IMR-90 (cell line): ENCODE data around the gene GEMIN2. TPM values are rescaled to one million over a fixed set of nuclear protein-coding genes. Genes with fewer than 3 reads are reported as not detected.
"Not testable (repeated sequence)": the region's sequence is repeated elsewhere in the genome, so short reads cannot be mapped to it uniquely, and the experiment has no call there.

Experiments
- ATAC-seq: fragments of 200-7000 bp; cut with Tn5 transposase; 2 replicates; pipeline ENCODE4 v1.9.1; 2020; ENCODE audit warnings: low read depth, mild to moderate bottlenecking, moderate library complexity
- BruUV-seq: library from RNA; stranded (reverse); fragments of 400-500 nt; replicated peaks from 2 replicates; lab custom pipeline; 2021; lab: Mats Ljungman, UMichigan
- CTCF ChIA-PET: fragments of 300-600 bp; formaldehyde crosslinking; extraction: SDS; loops from one replicate; lab custom pipeline; 2021; ENCODE audit warnings: antibody characterized with exemption; lab: Yijun Ruan, JAX
- POLR2A ChIA-PET: fragments of 300-600 bp; sonication (Branson Sonifier 250); formaldehyde crosslinking; loops from one replicate; lab custom pipeline; 2022; ENCODE audit warnings: antibody characterized with exemption; ENCODE audit not compliant: unreplicated experiment; lab: Charles Lee
- DNase-seq: peaks from one replicate; pipeline ENCODE4 v3.0.0; 2013
- H2AFZ ChIP-seq: replicated peaks from 2 replicates; pipeline ENCODE3; 2013; ENCODE audit warnings: low read length, mild to moderate bottlenecking; ENCODE audit not compliant: poor library complexity
- H2AK5ac ChIP-seq: 2 replicates; pipeline ENCODE4 v1.6.1; 2013; ENCODE audit warnings: low read depth, low read length, inconsistent platforms
- H2AK9ac ChIP-seq: replicated peaks from 2 replicates; pipeline ENCODE3; 2013; ENCODE audit warnings: mild to moderate bottlenecking, low read depth, low read length, moderate library complexity; ENCODE audit not compliant: poor library complexity
- H2BK120ac ChIP-seq: 2 replicates; pipeline ENCODE4 v1.6.1; 2013; ENCODE audit warnings: low read depth, low read length, inconsistent platforms
- H2BK15ac ChIP-seq: 3 replicates; pipeline ENCODE4 v1.6.1; 2013; ENCODE audit warnings: low read depth, low read length, inconsistent platforms
- H2BK20ac ChIP-seq: 2 replicates; pipeline ENCODE4 v1.6.1; 2013; ENCODE audit warnings: low read depth, mild to moderate bottlenecking, inconsistent platforms, low read length, moderate library complexity
- H2BK5ac ChIP-seq: 2 replicates; pipeline ENCODE4 v1.6.1; 2013; ENCODE audit warnings: mild to moderate bottlenecking, low read depth, low read length, inconsistent platforms; ENCODE audit not compliant: poor library complexity, severe bottlenecking
- H3K14ac ChIP-seq: replicated peaks from 2 replicates; pipeline ENCODE4 v1.6.1; 2013; ENCODE audit warnings: low read depth, low read length, inconsistent platforms
- H3K18ac ChIP-seq: 2 replicates; pipeline ENCODE4 v1.6.1; 2013; ENCODE audit warnings: low read depth, low read length, control low read depth
- H3K23ac ChIP-seq: 2 replicates; pipeline ENCODE4 v1.6.1; 2013; ENCODE audit warnings: low read depth, low read length, inconsistent platforms
- H3K27ac ChIP-seq: 2 replicates; pipeline ENCODE4 v1.5.1; 2013; ENCODE audit warnings: mild to moderate bottlenecking, control low read depth, low read length; ENCODE audit not compliant: insufficient read depth
- H3K27me3 ChIP-seq: 2 replicates; pipeline ENCODE4 v1.6.1; 2013; ENCODE audit warnings: low read length; ENCODE audit not compliant: control insufficient read depth, insufficient read depth
- H3K36me3 ChIP-seq: 2 replicates; pipeline ENCODE4 v1.6.1; 2013; ENCODE audit warnings: low read length, mixed read lengths; ENCODE audit not compliant: control insufficient read depth, insufficient read depth
- H3K4ac ChIP-seq: 2 replicates; pipeline ENCODE4 v1.6.1; 2013; ENCODE audit warnings: low read depth, low read length, inconsistent platforms
- H3K4me1 ChIP-seq: 2 replicates; pipeline ENCODE4 v1.6.1; 2013; ENCODE audit warnings: low read length, mixed read lengths; ENCODE audit not compliant: control insufficient read depth, insufficient read depth
- H3K4me2 ChIP-seq: 2 replicates; pipeline ENCODE4 v1.6.1; 2013; ENCODE audit warnings: low read depth, mild to moderate bottlenecking, control low read depth, low read length, moderate library complexity
- H3K4me3 ChIP-seq: 2 replicates; pipeline ENCODE4 v1.5.1; 2013; ENCODE audit warnings: low read depth, mild to moderate bottlenecking, control low read depth, low read length, moderate library complexity; ENCODE audit not compliant: insufficient read depth
- H3K56ac ChIP-seq: 2 replicates; pipeline ENCODE4 v1.6.1; 2013; ENCODE audit warnings: low read length, inconsistent platforms; ENCODE audit not compliant: insufficient read depth; ENCODE audit errors: extremely low read depth
- H3K79me1 ChIP-seq, 2 experiments: 2 replicates each; pipeline ENCODE4 v1.6.1; 2013; ENCODE audit warnings: low read length in 2 of 2, inconsistent platforms in 1 of 2, low read depth in 1 of 2
- H3K9ac ChIP-seq: 2 replicates; pipeline ENCODE4 v1.6.1; 2013; ENCODE audit warnings: low read depth, low read length, control low read depth
- H3K9me1 ChIP-seq: 2 replicates; pipeline ENCODE4 v1.6.1; 2013; ENCODE audit warnings: low read length, inconsistent platforms; ENCODE audit not compliant: insufficient read depth
- H3K9me3 ChIP-seq: 2 replicates; pipeline ENCODE4 v1.6.1; 2013; ENCODE audit warnings: low read length; ENCODE audit not compliant: control insufficient read depth, insufficient read depth
- H4K20me1 ChIP-seq: 2 replicates; pipeline ENCODE4 v1.6.1; 2013; ENCODE audit warnings: low read length, inconsistent platforms; ENCODE audit not compliant: insufficient read depth
- H4K5ac ChIP-seq: 2 replicates; pipeline ENCODE4 v1.6.1; 2013; ENCODE audit warnings: mild to moderate bottlenecking, low read depth, low read length, control low read depth
- H4K8ac ChIP-seq, 2 experiments: 2 replicates each; pipeline ENCODE4 v1.6.1; 2013; ENCODE audit warnings: low read depth in 2 of 2, low read length in 2 of 2, control low read depth in 1 of 2, inconsistent platforms in 1 of 2
- H4K91ac ChIP-seq: 2 replicates; pipeline ENCODE4 v1.6.1; 2013; ENCODE audit warnings: low read depth, low read length, inconsistent platforms; ENCODE audit not compliant: insufficient read depth
- WGBS, 2 experiments: methylation state at CpG; one replicate each; pipeline versions ENCODE4 v1.1.5 to v1.1.7; 2013; ENCODE audit warnings: missing lambda C conversion rate in 2 of 2; ENCODE audit not compliant: insufficient read length in 1 of 2; ENCODE audit errors: extremely low coverage in 2 of 2; 5-methylcytosine and 5-hydroxymethylcytosine counted together
- dilution Hi-C: fragments of 300-500 bp; cut with HindIII; formaldehyde crosslinking; loops from one replicate; pipeline ENCODE4 v1.14.3; 2018; ENCODE audit warnings: low sequenced_read_pairs; ENCODE audit not compliant: unreplicated experiment
- in situ Hi-C: fragments of 300-500 bp; cut with MboI; formaldehyde crosslinking; loops from 3 replicates; pipeline ENCODE4 v1.14.3; 2019; ENCODE audit warnings: low sequenced_read_pairs, inconsistent platforms, mixed read lengths
- intact Hi-C: fragments of 100-400 bp; cut with micrococcal nuclease; formaldehyde crosslinking; loops from 2 replicates; pipeline ENCODE4 v1.10.0; 2022
- polyA plus RNA-seq, 3 experiments: library from polyadenylated mRNA; depleted of rRNA; stranded (reverse); fragments of >200 nt; gene quantifications; 2 replicates each; pipeline ENCODE4 v1.2.3, GENCODE V29; 2012; ENCODE audit warnings: low replicate concordance in 1 of 3
- total RNA-seq: library from RNA; depleted of rRNA; stranded (reverse); fragments of >200 nt; gene quantifications from 2 replicates; pipeline ENCODE4 v1.2.3, GENCODE V29; 2012

GEMIN2 gene
- total and polyA plus RNA-seq, 2 of the 4 experiments (the other 2 are of a cell fraction), result 10.6 to 11.2 TPM

DNA sequence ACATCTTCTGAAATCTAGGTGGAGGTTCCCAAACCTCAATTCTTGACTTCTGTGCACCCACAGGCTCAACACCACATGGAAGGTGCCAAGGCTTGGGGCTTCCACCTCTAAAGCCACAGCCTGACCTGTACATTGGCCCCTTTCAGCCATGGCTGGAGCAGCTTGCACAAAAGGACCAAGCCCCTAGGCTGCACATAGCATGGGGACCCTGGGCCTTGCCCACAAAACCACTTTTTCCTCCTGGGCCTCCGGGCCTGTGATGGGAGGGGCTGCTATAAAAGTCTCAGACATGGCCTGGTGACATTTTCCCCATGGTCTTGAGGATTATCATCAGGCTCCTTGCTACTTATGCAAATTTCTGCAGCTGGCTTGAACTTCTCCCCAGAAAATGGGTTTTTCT lies 27.5 kb downstream of the GEMIN2 start:
- H3K4me2 ChIP-seq, DNase-seq, intact Hi-C loops, H2AFZ ChIP-seq, H2BK15ac ChIP-seq, H3K27ac ChIP-seq, CTCF ChIA-PET, H4K20me1 ChIP-seq, H2AK9ac ChIP-seq, in situ Hi-C loops, H2BK120ac ChIP-seq, H3K79me1 ChIP-seq, ATAC-seq, H3K9me3 ChIP-seq, H3K18ac ChIP-seq, H2BK5ac ChIP-seq, H3K9me1 ChIP-seq, H3K27me3 ChIP-seq, H3K9ac ChIP-seq, dilution Hi-C loops, H2BK20ac ChIP-seq, H3K56ac ChIP-seq, H3K4me3 ChIP-seq, H3K4me1 ChIP-seq, H4K91ac ChIP-seq, BruUV-seq, H2AK5ac ChIP-seq, H3K4ac ChIP-seq, H3K23ac ChIP-seq, POLR2A ChIA-PET, H4K5ac ChIP-seq, H4K8ac ChIP-seq, H3K14ac ChIP-seq: not testable (repeated sequence)
- WGBS, 2 experiments, result no CpG with 5 or more reads among the region's 1 CpG
- peaks cover 14% of the 10 kb centered on the region for H3K36me3 ChIP-seq

DNA sequence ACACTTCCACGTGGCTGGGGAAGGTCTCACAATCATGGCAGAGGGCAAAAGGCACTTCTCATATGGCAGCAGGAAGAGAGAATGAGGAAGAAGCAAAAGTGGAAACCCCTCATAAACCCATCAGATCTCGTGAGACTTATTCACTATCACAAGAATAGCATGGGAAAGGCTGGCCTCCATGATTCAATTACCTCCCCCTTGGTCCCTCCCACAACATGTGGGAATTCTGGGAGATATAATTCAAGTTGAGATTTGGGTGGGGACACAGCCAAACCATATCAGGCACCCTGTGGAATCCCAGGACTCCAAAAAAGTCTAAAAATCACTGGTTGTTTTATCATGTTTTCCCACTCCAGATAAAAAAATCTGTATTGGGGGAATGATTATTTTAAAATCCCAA lies 29.1 kb downstream of the GEMIN2 start:
- H3K9me1 ChIP-seq, H3K27me3 ChIP-seq, H4K8ac ChIP-seq, H2BK5ac ChIP-seq, H2AK5ac ChIP-seq, H3K9ac ChIP-seq, in situ Hi-C loops, ATAC-seq, H3K27ac ChIP-seq, H4K91ac ChIP-seq, H3K4me1 ChIP-seq, DNase-seq, H2AFZ ChIP-seq, H2BK15ac ChIP-seq, intact Hi-C loops, H2BK120ac ChIP-seq, H2BK20ac ChIP-seq, H3K18ac ChIP-seq, H3K79me1 ChIP-seq, H3K4ac ChIP-seq, H3K56ac ChIP-seq, H3K4me3 ChIP-seq, BruUV-seq, CTCF ChIA-PET, H3K4me2 ChIP-seq, H4K20me1 ChIP-seq, H3K14ac ChIP-seq, H3K9me3 ChIP-seq, H2AK9ac ChIP-seq, H3K23ac ChIP-seq, dilution Hi-C loops, POLR2A ChIA-PET, H4K5ac ChIP-seq: not testable (repeated sequence)
- H3K36me3 ChIP-seq, result peaks cover 11% of the 10 kb centered on the region
- no CpG with 5 or more reads among the region's 2 CpGs for WGBS, 2 experiments
